GM18519 (cell line): Measurements from ENCODE around the gene DOCK1.

Experiments
- ATAC-seq: cut with Tn5 transposase; IDR thresholded peaks from one replicate; pipeline ENCODE4 v1.9.1; 2021; ENCODE audit warnings: mild to moderate bottlenecking, moderate library complexity; ENCODE audit not compliant: unreplicated experiment, low FRiP score

The DOCK1 gene

DNA sequence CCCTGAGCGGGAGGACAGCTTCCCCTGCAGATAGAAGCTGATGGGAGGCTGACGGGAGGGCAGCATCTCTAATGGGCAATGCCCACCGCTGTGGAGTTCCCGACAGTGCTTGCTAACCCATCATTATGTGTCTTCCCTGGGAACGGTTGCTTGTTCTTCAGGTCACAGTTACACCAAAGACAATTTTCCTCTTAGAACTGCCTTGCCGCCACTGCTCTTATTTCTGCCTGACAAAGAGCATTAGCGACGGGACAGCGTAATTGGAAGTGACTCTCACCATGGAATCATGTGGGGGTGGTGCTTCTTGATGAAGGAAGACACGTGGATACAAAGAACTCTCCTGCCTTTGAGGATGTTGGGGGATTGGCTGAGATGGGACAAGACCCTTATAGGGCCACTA lies 562.6 kb downstream of the DOCK1 start:
- ATAC-seq = no peak

DNA sequence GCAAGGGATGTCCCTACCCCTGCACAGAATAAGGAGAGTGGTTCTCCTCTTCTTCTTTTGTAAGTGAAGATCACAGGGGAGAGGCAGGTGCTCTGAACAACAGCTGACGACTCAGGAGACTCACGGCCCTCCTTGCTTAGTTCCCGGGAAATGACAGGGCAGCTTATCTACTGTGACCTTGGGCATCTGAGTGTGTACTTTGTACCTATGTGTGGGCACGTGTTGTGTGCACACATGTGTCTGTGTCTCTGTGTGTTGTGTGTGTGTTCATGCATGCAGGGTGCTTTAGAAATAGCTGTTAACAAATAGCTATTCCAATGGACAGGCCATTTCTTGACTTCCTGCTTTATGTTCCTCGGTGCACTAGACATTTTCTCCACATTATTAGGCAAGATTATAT lies 563.4 kb downstream of the DOCK1 start:
- ATAC-seq = no peak

- no peak for ATAC-seq
Observed at GRCh38 chr10:127470911-127471310, 565.7 kb downstream of the DOCK1 start.

GRCh38 chr10:127472976-127473375 lies 567.7 kb downstream of the DOCK1 start:
- ATAC-seq = no peak

DNA sequence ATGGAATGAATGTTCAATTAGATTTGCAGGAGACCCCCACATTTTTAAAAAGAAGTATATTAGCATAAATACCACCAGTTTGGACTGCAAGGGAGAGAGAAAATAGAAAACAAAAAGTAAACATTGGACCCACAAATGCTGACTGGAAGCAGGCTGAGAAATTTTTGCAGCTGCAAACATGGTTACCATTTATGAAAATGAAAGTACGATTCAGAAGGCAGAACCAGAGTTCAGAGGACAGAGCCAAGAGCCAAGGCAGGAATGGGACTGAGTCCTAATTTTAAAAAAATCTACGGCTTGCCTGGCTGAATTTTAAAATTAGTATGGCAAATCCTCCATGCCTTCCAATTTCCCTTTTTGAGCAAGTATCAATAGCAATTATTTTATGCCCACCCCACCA lies 569.3 kb downstream of the DOCK1 start:
- ATAC-seq = no peak

GRCh38 chr10:127485153-127485857 lies 580.1 kb downstream of the DOCK1 start:
- ATAC-seq = no peak

DNA sequence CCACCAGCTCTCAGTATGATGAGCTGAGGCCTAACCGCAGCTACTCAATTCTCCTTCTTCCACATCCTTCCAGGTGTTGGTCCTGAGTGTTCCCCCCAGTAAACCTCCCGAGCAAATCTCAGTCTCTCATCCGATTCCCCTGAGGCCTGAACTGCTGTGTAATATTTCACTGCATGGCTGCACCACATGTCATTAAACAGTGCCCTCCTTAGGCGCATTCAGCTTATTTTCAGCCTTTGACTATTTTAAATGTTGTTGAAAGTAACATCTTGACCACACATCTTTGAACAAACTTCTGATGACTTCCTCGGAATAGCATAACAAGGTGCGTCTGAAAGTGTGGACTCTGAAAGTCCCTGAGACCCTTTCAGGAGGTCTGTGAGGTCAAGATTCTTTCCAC lies 581.1 kb downstream of the DOCK1 start:
- no peak for ATAC-seq

DNA sequence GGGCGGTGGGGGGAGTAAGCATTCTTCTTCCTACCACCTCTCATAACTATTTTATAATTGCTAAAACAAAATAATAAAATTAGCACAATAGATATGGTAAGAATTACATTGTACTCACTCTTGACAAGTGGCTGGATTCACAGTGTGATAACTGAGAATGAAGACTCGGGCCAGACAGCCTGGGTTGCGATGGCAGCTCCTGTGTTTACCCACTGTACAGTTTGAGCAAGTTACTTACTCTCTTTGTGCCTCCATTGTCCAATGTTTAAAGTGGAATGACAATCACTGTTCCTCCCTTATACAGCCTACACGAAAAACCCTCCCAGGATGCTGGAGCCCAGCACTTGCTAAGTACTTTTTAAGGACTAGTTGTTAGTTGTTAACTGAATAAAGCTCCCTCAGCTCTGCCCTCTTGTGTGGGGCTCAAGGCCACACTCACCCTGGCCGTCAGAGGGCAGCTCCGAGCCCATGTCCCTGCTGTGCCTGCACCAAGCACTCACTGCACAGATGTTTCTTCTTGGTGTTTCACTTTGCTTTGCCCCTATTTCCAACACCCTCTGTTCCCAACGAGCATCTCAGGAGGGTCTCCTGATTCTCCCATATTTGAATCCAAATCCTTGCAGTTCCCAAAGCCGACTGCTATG lies 587.5 kb downstream of the DOCK1 start:
- ATAC-seq = no peak

DNA sequence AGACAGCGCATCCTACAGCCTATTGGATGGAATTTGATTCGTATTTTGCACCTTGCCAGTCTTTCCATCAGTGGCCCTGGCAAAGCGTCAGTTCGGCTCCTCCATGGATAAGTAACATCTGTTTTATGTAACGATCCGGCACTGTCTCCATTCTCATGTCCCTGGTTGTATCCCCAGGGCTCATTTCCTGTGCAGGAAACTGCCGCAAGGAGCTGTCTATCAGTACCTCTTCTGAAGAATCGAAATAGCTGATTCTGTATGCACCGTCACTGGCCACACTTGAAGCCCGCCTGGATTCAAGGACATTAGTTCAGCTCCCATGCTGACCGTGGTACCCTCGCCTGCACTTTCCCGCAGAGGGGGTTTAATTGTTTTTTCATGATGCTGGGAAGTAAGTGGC lies 590.8 kb downstream of the DOCK1 start:
- ATAC-seq = no peak

DNA sequence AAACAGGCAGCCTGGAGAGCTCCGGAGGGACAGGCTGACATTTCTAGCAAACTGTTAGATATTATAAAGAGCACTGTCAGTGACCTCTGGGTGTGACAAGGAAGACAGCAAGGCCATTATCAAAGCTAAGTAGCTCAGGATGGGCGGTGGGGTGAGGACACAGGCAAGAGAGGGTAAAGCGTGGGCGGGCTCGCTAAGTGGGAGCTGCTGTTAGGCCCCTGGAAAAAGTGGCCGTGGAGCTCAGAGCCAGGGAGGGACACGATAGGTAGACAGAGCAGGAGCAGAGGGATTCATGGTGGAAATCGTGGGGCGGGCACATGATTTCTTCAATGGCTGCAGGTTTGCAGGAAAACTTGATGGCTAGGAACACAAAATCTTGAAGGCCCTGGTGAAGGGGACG lies 592.5 kb downstream of the DOCK1 start:
- no peak for ATAC-seq

DNA sequence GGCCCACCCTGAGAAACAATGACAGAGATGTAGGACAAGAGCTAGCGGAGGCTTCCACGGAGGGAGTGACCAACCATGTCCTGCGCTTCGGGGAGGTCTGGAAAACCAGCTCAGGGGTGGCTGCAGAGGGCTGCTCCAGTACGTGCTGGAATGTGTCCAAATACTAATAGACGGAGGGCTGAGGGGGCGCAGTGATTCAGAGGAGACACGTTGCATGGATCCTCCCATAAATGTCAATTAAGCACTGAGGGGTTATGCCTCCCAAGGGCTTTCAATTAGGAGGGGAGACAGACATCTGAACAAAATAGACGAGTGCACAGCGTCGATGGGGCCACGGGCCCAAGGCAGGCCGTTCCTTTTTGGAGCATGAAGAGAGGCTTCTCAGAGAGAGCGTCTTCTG lies 592.9 kb downstream of the DOCK1 start:
- ATAC-seq = no peak

GRCh38 chr10:127500127-127500526 lies 594.9 kb downstream of the DOCK1 start:
- no peak for ATAC-seq
